H1 (cell line): ENCODE data around the gene ZNF74. TPM values are rescaled to one million over a fixed set of nuclear protein-coding genes. Genes with fewer than 3 reads are reported as not detected.

Source experiments
- ASH2L ChIP-seq: fragments of 200-600, 300-600 bp; sonication (generic); IDR thresholded peaks from one replicate; pipeline ENCODE4 v1.7.1; 2017; ENCODE audit warnings: low read length
- CREB1 ChIP-seq: IDR thresholded peaks from 2 replicates; pipeline ENCODE4 v1.6.1; 2012; ENCODE audit warnings: inconsistent platforms
- CTBP2 ChIP-seq: IDR thresholded peaks from 2 replicates; pipeline ENCODE4 v1.7.0; 2011; ENCODE audit warnings: borderline replicate concordance, mild to moderate bottlenecking, moderate library complexity, mixed read lengths, low read length; ENCODE audit not compliant: insufficient read depth, insufficient read length
- GABPA ChIP-seq: IDR thresholded peaks from 2 replicates; pipeline ENCODE4 v1.6.1; 2011; ENCODE audit warnings: mild to moderate bottlenecking, low read length, moderate library complexity, borderline replicate concordance; ENCODE audit not compliant: insufficient read depth
- RFX5 ChIP-seq: IDR thresholded peaks from 2 replicates; pipeline ENCODE4 v1.6.1; 2011; ENCODE audit warnings: low read depth, low read length, improper control_type of control experiment, borderline replicate concordance
- RNF2 ChIP-seq: fragments of 200-900, 300-1000 bp; sonication (generic); IDR thresholded peaks from 2 replicates; pipeline ENCODE4 v1.7.1; 2016; ENCODE audit warnings: borderline replicate concordance, low read depth, mild to moderate bottlenecking, antibody characterized with exemption, low read length; ENCODE audit not compliant: poor library complexity, severe bottlenecking; ENCODE audit errors: missing control alignments
- SP4 ChIP-seq: IDR thresholded peaks from 2 replicates; pipeline ENCODE4 v1.6.1; 2012; ENCODE audit warnings: low read length, inconsistent platforms
- polyA plus RNA-seq, 7 experiments: library from polyadenylated mRNA; depleted of rRNA in 3 of 7; stranded (reverse) in 5 of 7; unstranded in 2 of 7; fragments of >200 nt in 5 of 7; fragments of 200-250 nt in 2 of 7; gene quantifications; 1 replicate in 5 of 7; 2 replicates in 1 of 7; 4 replicates in 1 of 7; pipeline versions ENCODE4 v1.2.1 to v1.2.3, GENCODE V29; 2011 to 2013; ENCODE audit warnings: missing spikeins in 2 of 7, mixed read lengths in 2 of 7
- total RNA-seq: library from RNA; stranded (reverse); fragmentation: NEBNext Ultra II Directional; extraction: Animal tissue kit (Norgen Biotek cat#: 25700); gene quantifications from 2 replicates; pipeline ENCODE4 v1.2.1, GENCODE V29; 2021

The ZNF74 gene
- total and polyA plus RNA-seq, 2 of the 8 experiments (the other 6 are each of a cell fraction or from before 2014, with no cell fraction given) = 29.7 to 45.7 TPM

GRCh38 chr22:20404881-20405280 lies 10.9 kb downstream of the ZNF74 start (continued):
- TF ChIP-seq RFX5 = no peak
- TF ChIP-seq ASH2L = no peak
- no peak for TF ChIP-seq CREB1
- no peak for TF ChIP-seq RNF2
- TF ChIP-seq GABPA = no peak
- TF ChIP-seq SP4 = no peak
- no peak for TF ChIP-seq CTBP2
